GM20000 (cell line): ENCODE measurements around the gene HOXD9.
A peak's percentile ranks its signal among the peaks of the same experiment; 100 is the strongest.

Experiments
- DNase-seq: peaks from one replicate; pipeline ENCODE4 v3.0.0; 2012; ENCODE audit warnings: low spot score
- CTCF ChIP-seq: IDR thresholded peaks from 2 replicates; pipeline ENCODE4 v1.5.1; 2012; ENCODE audit warnings: mild to moderate bottlenecking, control low read depth; ENCODE audit errors: extremely low read depth, missing control alignments

HOXD9 gene

DNA sequence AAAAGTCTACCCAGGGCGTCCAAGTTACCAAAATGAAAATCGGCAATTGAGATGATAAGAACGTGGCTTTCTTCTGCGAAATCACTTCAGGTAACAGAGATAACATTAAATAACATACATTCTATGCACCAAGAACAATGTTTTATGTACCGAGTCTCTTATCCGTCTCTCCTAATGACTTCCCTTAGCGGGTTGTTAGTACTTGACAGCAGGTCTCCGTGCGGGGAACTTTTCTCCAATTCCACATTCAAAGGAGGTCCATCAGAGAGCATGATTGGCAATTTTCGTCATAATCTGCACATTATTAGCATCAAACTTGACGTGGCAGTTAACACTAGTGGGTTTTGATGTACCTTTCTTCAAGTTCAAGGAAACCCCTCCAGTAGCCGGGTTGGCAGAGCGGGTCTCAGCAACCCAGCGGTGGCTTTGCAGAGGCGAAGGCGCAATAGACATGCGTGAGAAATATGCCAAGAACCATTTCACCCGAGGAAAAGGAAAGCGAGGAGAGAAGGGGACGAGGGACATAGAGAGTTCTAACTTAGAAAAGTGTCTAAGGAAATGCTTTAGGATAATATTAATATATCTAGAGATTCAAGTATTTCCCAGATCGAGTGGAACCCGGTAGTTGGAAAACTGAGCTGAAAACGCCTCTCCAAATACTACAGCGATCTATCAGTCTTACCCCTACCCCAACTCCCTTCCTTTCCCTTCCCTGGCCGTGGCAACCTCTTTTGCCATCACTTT is 43.8 kb upstream of the HOXD9 start:
- DNase-seq = peak; percentile 12
- no peak for TF ChIP-seq CTCF

- no peak for DNase-seq
- no peak for TF ChIP-seq CTCF
These were observed 43.2 kb upstream of the HOXD9 start for GRCh38 chr2:176079285-176079830.

DNA sequence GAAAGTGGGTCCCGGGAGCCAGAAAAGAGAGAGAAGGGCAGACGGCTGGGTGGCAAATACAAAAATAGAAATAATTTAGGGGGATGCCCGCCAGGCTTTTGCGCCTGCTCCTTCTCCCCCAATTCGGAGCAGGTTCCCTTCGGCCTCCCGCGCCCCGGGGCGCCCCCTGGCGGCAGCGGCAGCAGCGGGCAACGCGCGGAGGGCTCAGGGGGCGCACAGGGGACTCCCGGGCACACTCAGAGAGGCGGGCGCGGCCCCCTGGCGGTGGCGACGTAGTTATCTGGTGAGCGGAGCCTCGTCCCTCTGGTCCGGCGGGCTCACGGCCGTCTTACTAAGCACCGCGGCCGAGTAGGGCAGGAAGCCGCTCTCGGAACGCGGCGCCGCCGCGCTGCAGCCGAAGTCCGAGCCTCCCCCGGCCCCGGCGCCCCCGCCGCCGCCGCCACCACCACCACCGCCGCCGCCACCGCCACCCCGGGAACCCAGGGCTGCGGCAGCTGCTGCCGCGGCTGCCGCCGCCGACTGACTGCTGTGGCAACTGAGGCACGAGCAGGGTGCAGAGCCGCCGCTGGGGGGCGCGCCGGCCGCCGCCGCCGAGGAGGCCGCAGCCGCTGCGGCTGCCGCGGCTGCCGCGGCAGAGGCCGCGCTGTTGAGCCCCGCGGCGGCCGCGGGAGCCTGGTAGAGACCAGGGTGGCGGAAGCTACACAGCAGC is 42.5 kb upstream of the HOXD9 start:
- DNase-seq = peak; percentile 77
- TF ChIP-seq CTCF = peak; percentile 32

DNA sequence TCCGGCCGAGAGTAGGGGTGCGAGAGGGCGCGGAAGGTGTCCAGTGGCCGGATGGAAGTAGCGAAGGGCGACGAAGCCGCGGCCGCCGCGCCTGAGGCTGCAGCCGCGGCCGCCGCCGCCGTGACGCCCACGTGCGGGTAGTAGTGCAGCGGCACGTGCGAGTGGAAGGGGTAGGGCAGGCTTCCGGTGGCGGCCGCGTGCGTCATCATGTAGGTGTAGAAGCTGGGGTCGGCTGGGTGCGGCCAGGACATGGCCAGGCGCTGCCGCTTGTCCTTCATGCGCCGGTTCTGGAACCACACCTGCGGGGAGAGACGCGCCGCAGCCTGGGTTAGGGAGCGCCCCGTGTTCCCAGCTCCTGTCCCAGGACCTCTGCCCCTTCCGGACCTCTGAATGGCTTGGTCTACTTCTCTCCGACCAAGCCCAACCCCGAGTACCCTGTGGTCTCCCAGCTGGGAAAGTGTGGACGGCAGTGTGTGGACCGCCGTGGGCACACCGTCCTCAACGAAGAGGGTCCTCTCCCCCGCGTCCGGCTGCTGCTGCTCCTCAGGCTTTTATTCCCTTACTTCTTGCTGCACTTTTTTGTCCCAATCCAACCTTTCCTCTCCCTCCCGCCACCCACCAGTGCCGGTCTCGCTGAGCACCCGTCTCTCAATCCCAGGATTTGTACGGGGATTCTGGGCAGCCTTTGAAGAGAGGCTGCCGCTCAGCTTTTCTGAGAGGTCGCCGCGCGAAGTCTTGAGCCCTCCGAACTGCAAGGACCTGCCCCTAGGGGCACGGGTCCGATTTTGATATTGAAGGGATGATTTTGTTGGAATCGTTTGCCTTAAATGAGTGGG is 41.8 kb upstream of the HOXD9 start:
- no peak for DNase-seq
- no peak for TF ChIP-seq CTCF

GRCh38 chr2:176081376-176081836 is 41.1 kb upstream of the HOXD9 start:
- DNase-seq = no peak
- TF ChIP-seq CTCF = no peak

GRCh38 chr2:176081837-176082524 is 40.5 kb upstream of the HOXD9 start:
- no peak for DNase-seq
- no peak for TF ChIP-seq CTCF
